GM18508 (cell line): Measurements from ENCODE around the gene SOCS1.
"Not testable (repeated sequence)": the region's sequence is repeated elsewhere in the genome, so short reads cannot be mapped to it uniquely, and the experiment has no call there.

Experiments used
- ATAC-seq: cut with Tn5 transposase; IDR thresholded peaks from one replicate; pipeline ENCODE4 v1.9.1; 2021; ENCODE audit warnings: moderate number of reproducible peaks; ENCODE audit not compliant: insufficient read depth, unreplicated experiment

Gene SOCS1

DNA sequence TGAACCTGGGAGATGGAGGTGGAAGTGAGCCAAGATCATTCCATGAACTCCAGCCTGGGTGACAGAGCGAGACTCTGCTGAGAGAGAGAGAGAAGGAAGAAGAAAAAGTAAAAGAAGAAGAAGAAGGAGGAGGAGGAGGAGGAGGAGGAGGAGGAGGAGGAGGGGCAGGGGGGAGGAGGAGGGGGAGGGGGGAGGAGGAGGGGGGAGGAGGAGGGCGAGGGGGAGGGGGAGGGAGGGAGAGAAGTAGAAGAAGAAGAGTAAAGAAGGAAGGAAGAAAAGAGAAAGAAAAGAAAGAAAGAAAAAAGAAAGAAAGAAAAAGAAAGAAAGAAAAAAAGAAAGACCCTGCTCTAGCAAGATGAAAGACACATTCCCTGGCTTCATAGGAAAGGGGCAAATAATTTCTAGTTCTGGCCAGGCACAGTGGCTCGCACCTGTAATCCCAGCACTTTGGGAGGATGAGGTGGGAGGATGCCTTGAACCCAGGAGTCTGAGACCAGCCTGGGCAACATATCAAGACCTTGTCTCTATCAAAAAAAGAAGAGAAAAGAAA, 23.6 kb downstream of the SOCS1 start:
- no peak for ATAC-seq

DNA sequence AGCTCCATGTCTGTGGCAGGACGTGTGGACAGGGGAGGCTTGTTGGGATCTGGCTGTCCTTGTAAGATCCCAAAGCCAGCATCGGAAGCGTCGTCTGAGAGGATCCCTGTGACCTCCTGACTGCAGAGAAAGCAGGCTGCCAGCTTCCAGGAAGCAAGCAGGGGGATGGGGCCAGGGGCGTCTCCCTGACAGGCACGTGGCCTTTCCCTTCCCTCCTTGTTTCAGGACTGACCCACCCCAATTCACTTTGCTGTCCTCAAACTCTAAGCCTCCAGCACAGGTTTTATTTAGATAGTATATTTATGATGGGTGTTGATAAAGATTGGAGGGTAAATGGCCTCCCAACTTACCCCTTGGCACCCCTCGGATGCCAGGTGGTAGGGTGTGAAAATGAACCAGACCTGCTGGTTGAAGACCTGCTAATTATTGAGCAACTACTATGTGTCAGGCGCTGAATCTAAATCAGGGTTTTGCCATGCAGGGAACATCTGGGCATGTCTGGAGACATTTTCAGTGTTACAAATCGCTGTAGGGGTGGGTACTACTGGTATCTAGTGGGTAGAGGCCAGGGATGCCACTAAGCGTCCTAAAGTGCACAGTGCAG, 24.5 kb downstream of the SOCS1 start:
- no peak for ATAC-seq

DNA sequence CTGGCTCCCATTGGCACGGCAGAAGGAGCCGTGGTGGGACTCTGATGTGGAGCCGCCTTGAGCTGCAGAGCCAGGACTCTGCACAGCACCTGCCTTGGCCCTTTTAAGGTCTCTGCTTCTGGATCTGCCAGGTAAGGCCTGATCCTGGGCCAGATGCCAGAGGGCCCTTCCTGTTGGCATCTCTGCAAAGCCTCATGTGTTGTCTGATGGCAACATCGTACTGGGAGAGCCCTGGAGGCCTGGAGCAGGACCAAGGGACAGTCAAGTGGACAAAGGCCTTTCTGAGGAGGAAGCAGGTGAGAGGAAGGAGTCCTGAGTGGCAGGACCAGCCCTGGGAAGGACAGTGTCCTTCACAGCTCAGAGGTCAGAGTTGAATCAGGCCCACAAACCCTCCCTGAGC, 26.1 kb downstream of the SOCS1 start:
- ATAC-seq = no peak

DNA sequence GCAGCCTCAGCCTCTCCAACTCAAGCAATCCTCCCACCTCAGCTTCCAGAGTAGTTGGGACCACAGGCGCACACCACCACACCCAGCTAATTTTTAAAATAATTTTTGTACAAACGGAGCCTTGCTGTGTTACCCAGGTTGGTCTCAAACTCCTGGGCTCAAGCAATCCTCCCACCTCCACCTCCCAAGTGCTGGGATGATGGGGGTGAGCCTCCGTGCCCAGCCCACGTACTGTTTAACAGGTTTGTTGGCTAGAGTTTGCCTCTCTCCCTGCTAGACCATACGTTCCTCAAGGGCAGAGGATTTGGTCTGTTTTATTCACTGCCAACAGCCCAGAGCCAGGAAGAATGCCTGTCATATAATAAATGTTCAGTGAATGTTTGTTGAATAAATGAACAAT, 26.6 kb downstream of the SOCS1 start:
- no peak for ATAC-seq

DNA sequence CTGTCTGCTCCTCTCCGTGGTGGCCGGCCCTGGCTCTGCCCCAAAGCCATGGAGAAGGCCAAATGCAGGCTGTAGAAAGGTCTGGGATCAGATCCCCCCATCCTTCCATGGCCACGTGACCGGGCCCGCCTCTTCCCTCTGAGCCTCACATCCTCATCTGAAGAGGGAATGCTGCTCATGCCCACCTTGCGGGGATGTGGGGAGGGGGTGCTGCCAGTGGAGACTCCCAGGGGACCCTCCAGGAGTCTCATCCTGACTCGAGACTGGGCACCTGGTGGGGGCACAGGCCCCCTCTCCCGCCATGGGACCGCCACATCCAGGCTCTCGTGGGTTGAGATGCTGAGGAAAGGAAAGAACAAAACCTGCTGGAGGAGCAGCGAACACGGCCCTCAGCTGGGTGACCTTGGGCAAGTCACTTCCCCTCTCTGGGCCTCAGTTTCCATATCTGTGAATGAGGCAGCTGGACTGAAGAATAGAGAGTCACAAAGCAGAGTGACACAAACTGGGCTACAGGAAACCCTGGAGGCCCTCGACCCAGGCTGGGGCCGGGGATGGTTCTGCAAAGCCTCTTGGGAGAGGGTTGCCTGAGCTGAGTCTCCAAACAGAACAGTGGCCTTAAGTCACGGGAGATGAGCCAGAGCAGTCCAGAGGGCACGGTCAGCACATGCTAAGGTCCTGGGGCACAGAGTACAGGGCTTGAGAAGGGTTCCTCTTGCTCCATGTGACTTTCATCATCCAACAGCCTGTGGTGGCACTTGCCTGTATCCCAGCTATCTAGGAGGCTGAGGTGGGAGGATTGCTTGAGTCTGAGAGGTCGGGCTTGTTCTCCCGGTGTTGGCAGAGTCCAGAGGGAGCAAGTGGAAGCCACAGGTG, 30.1 kb downstream of the SOCS1 start:
- ATAC-seq = no peak

DNA sequence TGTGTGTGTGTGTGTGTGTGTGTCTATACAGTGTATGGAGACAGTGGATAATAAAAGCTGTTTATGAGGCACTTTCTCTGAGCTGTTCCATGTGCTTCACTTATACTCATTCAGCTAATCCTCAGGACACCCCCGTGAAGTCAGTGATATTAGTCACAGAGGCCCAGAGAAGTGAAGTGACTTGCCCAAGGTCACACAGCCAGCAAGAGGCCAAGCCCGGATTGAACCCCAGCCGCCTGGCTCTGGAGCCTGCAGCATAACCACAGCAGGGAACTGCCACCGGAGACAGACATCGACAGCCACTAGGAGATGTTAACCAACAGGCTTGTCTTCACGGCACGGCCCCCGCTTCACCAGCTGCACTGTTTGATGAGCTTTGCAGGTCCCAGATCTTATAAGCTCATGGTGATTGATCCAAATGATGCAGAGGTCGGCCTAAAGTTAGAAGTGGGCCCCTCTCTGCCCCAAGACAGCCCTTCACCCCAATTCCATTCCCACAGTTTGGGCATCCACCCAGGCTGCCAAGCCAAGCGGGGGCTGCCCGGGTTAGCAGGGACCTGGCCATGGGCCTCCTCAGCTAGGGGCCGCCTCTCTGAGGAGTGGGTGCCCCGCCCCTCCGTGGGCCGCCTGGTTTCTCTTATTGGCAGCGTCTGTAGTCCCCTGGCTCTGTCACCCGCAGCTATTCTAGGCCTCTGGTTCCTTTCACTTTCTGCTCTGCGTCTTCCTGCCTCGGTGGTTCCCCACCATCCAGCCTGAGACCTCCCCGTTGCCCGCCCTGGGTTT, 30.9 kb downstream of the SOCS1 start:
- peak; percentile 77 for ATAC-seq

DNA sequence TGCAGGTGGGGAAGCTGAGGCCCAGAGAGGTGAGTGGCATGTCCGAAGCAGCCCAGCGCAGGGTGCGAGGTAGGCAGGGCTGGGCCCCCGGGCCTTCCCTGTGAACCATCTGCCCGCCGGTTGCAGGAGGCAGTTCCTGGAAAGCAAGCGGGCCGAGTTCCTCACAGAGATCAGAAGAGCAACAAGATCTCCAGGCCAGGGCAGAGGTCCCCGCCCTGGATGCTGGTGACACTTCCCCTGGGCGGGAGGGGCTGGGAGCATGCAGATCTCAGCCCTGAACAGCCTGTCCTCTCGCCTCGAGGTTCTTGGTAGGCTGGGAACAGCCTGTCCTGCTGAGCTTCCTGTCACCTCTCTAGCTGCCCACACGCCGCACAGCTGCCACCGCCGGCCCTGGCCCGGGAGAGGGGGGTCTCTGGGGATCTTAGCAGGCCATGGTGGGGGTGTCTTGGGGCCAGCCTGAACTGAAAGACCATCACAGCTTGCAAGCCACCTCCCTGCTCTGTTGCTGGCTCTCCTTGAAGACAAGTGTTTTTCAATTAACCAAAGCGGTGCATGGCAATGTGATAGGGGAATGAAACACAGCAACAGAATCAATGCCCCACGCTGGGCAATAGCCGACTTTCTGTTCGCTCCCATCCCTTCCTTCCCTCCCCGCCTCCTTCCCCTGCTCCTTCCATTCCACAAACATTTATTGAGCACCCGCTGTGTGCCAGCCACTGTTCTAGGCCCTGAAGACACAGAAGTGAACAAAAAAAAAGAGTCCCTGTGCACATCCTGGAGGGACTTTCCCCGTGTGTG, 31.7 kb downstream of the SOCS1 start:
- ATAC-seq = no peak

DNA sequence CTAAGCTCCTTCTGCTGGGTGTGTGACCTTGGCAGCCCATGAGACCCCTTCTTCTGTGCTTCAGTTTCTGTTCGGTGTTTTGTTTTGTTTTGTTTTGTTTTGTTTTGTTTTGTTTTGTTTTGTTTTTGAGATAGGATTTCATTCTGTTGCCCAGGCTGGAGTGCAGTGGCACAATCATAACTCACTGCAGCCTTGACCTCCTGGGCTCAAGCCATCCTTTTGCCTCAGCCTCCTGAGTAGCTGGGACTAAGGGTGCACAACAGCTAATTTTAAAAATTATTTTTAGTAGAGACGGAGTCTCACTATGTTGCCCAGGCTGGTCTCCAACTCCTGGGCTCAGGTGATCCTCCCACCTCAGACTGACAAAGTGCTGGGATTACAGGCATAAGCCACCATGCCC, 35.5 kb downstream of the SOCS1 start:
- not testable (repeated sequence) for ATAC-seq

DNA sequence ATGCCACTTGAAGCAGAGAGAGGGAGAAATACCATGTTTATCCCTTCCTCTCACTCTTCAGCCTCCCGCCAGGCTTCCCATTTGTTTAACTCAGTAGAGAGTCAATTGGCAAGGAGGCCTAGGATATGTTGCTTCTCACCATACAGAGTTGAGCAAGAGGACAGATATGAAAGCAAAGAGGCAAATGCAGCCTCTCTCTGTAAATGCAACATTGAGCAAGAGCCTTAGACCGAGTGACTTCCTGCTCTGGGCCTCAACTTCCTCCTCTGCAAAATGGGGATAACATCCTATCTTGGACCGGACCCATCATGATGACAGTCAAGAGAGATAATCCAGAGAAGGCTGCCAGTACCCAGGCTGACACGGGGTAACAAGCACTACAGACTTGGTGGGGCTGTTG, 36.8 kb downstream of the SOCS1 start:
- ATAC-seq = no peak

DNA sequence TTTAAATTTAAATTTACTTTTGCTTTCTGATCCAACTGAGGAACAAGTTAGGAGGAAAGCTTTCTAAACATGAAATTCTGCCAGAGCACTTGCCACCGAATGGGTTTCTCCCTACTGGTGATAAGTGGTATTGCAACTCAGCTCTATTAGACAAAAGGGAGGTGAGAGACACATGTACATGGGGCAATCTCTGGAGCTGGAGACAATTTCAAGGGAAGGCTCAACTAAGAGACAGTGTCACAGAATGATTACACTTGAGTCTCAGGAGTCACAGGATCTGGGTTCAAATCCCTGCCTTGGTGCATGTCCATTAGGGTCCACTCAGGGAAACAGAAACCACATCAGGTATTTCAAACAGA, 37.4 kb downstream of the SOCS1 start:
- ATAC-seq = no peak

DNA sequence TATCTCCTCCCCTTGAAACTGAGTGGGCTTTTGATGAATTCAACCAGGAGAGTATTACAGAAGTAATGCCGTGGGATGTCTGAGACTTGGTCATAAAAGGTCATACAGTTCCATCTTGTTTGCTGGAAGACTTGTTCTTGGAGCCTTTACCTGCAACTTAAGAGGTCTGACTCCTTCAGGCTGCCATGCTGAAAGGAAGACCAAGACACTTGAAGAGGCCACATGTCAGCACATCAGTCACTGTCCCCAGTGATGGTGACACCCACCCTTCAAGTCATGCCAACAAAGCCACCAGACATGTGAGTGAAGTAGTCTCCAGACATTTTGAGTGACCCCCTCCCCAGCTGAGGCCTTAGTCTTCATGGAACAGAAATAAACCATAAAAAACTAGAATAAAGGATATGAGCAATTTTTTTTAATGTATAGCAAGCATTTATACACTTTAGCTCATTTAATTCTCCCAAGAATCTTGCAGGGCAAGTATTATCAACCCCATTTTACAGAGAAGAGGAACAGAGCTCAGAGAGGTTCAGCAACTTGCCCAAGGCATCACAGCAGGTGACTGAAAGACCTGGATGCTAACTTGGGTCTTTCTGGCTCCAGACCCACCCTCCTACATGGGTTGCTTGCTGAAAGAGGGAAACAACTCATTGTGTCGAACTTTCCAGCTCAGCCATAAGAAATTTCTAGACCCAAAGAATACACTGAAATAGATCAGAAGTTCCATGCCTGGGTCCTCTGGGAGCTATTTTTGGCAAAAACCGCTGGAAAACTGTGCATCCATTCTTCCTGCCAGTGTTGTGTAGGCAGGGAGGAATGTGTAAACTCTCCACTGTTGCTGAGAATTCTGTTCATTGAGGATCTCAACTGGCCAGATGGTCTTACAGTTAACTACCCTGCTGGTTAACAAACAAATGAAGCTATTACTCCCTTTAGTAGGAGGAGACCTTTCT, 38.1 kb downstream of the SOCS1 start:
- ATAC-seq = no peak

DNA sequence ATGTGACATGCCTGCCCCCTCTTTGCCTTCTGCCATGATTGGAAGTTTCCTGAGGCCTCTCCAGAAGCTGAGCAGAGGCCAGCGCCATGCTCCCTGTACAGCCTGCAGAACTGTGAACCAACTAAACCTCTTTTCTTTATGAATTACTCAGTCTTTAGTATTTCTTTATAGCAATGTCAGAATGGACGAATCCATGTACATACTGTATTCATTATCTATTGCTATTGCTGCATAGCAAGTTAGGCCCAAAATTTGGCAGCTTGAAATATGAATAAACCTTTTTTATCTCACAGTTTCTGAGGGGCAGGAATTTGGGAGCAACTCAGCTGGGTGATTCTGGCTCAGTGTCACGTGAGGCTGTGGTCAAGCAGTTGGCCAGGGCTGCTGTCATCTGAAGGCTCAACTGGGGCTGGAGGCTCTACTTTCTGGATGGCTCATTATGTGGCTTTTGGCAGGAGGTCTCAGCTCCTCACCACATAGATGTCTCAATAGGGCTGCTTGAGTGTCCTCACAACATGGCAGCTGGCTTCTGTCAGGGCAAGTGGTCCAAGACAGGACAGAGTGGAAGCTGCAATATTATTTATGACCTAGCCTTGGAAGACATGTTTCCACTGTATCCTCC, 40.0 kb downstream of the SOCS1 start:
- ATAC-seq = no peak

DNA sequence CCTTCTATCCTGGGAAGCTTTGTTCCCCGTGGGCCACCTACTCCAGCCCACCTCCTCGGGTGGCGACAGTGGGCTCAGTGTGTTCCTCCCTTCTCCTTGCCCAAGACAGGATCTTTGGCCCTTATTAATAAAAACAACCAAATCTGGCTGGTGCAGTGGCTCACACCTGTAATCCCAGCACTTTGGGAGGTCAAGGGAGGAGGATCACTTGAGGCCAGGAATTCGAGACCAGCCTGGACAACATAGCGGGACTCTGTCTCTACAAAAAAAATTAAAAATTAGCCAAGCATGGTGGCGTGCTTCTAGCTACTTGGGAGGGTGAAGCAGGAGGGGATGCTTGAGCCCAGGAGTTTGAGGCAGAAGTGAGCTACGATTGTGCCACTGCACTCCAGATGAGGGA, 42.2 kb downstream of the SOCS1 start:
- no peak for ATAC-seq

DNA sequence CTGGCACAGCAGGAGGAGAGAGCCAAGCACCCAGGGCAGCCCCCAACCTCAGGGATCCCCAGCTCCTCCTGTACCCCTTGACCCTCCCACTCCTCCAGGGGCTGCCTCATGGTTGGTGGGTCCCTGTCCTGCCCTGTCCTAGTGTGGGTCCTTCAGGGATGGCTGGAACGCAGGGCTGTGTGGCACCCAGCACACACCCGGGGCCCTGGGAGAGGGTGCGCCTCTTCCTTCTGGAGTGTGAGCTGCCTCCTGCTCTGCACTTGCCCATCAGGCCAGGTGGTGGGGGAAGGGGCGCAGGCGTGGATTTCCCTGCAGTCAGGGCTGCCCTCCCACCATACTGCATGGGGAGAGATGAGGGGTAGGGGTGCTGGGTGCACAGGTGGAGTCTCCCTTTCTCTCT, 42.6 kb downstream of the SOCS1 start:
- ATAC-seq = no peak

DNA sequence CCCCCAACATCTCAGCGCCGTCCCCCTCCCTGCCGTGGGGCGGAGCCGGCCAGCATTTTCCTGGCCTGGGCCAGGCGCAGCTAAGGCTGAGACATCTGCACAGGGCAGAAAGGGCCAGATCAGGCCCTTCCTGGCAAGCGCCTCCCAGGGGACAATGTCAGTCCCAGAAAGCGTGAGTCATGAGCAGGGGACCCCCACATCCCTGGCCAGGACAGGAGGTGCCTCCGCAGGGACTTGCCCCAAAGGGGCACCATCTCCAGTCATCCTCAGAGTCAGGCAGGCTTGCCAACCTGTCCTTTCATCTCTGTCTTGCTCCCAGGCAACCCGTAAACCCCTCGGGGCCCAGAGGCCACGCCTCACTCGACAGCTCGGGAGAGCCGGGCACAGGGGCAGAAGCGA, 43.2 kb downstream of the SOCS1 start:
- ATAC-seq = no peak

DNA sequence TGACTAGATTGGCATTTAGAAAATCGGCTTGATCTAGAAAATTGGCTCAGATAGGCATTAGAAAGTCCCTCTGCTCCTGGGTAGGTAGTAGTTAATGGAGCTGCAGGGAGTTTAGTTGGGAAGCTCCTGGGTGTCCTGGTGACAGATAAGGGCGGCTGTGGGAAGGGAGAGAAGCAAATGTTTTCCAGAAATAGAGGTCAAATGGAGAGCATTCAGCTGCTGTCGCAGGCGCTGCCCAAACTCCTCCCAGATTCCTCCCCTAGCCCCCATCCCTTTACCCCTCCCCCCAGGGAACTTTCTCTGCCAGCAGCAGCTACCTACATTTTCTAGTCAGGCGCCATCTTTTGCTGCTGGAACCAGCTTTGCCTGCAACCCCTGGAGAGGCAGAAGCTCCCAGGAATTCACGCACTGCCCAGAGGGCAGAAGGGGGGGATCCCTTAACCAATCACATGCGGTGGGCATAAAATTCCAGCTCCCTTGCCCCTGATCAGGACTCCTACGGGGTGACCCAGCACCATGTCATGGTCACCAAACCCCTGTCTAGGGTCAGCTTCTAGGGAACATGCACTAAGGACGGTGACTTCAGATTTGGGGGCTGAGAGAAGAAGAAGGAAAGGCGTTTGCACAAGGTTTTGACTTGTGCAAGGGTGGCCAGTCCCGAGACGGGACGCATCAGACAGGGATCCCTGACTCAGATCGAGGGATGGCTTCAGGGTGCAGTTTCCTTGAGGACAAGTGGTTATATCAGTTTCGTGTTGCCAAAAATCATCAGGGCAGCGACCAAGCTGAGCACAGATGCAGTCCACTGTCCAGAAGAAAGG, 43.8 kb downstream of the SOCS1 start:
- no peak for ATAC-seq

DNA sequence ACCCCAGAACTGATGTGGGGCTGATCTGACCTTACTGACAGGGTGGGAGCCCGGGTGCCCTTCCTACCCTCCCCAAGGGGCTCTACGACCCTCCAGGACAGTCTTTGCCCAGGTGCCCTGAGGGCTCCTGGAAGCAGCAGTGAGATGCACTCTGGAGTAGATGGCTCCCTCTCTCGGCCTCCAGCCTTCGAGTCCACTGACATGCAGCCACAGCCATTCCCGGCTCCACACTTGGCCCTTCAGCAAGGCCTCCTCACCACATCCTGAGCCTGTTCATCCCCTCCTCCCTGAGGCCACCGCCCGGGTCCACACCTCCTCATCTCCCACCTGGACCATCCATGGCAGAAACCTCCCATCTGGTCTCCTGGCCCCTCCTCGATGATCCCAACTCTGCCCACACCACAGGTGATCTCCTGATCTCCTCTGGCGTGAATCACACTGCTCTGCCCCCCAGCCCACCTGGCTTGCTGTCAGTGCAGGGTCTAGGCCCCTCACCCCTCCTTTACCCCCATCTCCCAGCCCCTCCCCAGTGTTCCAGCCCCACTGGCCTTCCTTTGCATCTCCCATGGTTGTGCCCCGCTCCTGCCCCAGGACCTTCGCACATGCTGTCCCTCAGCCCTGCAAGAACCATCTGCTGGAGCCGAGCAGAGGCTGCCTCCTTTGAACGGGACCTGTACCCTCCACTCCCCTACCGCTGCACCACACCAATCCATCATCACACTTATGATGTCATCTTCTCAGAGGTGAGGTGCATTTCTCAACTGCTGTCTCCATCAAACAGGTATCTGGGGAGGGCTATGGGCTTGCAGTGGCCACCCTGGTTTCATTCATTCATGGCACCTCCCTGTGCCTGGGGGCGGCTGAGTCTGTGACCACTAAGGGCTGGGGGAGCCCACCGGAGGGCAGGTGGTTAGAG, 44.7 kb downstream of the SOCS1 start:
- ATAC-seq = no peak
